Testis (tissue), 2 donors: ENCODE data around the gene CITED1.

Source experiments
- CTCF ChIP-seq, 3 experiments: fragments of 450-650 bp in 2 of 3; fragments of 200-600 bp in 1 of 3; sonication (generic) in 1 of 3; IDR thresholded peaks; one replicate each; pipeline ENCODE4 v1.5.1; 2016 to 2019; ENCODE audit warnings: antibody characterized with exemption in 3 of 3, mild to moderate bottlenecking in 2 of 3, moderate library complexity in 1 of 3
- POLR2A ChIP-seq: fragments of 450-650 bp; IDR thresholded peaks from one replicate; pipeline ENCODE4 v1.6.1; 2017; ENCODE audit warnings: antibody characterized with exemption, mild to moderate bottlenecking, moderate library complexity

GRCh38 chrX:72314881-72315280 is 9.2 kb upstream of the CITED1 start:
- no peak for TF ChIP-seq CTCF (IDR thresholded peaks at IDR 0.05)
- TF ChIP-seq POLR2A, result no peak
